ENCODE results near the gene EIF3J.
A peak's percentile ranks its signal among the peaks of the same experiment; 100 is the strongest.

Gene EIF3J

DNA sequence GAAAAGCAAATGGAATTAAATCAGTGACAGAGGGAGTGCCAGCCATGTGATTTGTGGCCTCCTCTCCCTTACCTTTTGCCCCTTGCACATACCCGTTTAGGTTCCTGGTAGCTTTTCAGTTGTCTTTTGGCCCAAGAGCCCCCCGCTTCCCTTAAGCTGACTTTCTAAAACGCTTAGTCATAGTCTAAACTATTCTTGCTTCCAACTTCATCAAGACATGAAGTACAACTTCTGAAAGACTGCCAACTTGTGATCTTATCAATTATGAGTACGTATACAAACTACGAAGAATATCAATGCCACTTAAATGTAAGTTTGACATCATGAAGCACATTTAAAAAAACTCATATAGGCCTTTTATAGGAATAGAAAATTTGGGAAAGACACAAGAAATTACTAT, 61.9 kb downstream of the EIF3J start:
- Histone ChIP-seq H3K36me3 (replicated peaks) (peaks cover 34% of the 10 kb centered on the region), H3K4me3 (ENCODE audit: low read depth, low read length) (no peak overlapping the region), H3K27me3 (replicated peaks) (no peaks in the 10 kb centered on the region), H3K27ac (peak overlapping the region; percentile 37)
- in situ Hi-C loops (cut with HindIII; ENCODE audit: low pct_ligation_motif_present, low sequenced_read_pairs) = no loop called here
- DNase-seq = peak; percentile 1
- no peak for TF ChIP-seq CTCF (IDR thresholded peaks at IDR 0.05; ENCODE audit: low read depth, low read length, missing control alignments)

DNA sequence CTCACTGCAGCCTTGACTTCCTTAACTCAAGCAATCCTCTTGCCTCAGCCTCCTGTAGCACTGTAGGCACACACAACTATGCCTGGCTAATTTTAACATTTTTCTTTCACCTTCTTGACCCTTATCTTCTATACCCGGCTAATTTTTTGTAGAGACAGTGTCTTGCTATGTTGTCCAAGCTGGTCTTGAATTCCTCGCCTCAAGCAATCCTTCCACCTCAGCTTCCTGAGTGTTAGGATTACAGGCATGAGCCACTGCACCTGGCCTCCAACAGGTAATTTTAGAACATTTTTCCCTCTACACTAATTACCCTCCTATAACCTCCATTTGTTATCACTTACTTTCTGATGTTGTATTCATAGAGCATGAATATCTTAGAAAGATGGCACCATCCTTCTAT, 66.2 kb downstream of the EIF3J start:
- in situ Hi-C loops (cut with HindIII; ENCODE audit: low pct_ligation_motif_present, low sequenced_read_pairs) = no loop called here
- Histone ChIP-seq H3K36me3 (replicated peaks) (peaks cover 31% of the 10 kb centered on the region), H3K27ac (no peak overlapping the region), H3K27me3 (replicated peaks) (no peaks in the 10 kb centered on the region), H3K4me3 (ENCODE audit: low read depth, low read length) (no peak overlapping the region)
- no peak for TF ChIP-seq CTCF (IDR thresholded peaks at IDR 0.05; ENCODE audit: low read depth, low read length, missing control alignments)
- no peak for DNase-seq

GRCh38 chr15:44606740-44607139, 69.8 kb downstream of the EIF3J start:
- Histone ChIP-seq H3K4me3 (ENCODE audit: low read depth, low read length) (no peak overlapping the region), H3K36me3 (replicated peaks) (peaks cover 27% of the 10 kb centered on the region), H3K27ac (no peak overlapping the region), H3K27me3 (replicated peaks) (no peaks in the 10 kb centered on the region)
- no peak for TF ChIP-seq CTCF (IDR thresholded peaks at IDR 0.05; ENCODE audit: low read depth, low read length, missing control alignments)
- in situ Hi-C loops (cut with HindIII; ENCODE audit: low pct_ligation_motif_present, low sequenced_read_pairs) = no loop called here
- DNase-seq = no peak

Measured in brain microvascular endothelial cell (primary cell).